ENCODE data around the gene ACO2. TPM values are rescaled to one million over a fixed set of nuclear protein-coding genes. Genes with fewer than 3 reads are reported as not detected.

Gene ACO2
- total RNA-seq, 4 donors from 2014 or later: 69.9 to 91.1 (median 76.4) TPM

GRCh38 chr22:41534219-41534618, 65.3 kb downstream of the ACO2 start:
- H3K27ac ChIP-seq: peak overlapping the region in 3 of 4 donors; percentile 44 to 84 (median 50)
- 44 to 58% methylated on average over 8 of the region's 8 CpGs for WGBS, 2 donors
- H3K27me3 ChIP-seq: no peaks in the 10 kb centered on the region
- H3K4me1 ChIP-seq: peaks cover 0 to 21% (median 4%) of the 10 kb centered on the region in 4 donors
- H3K9me3 ChIP-seq: no peaks in the 10 kb centered on the region
- TF ChIP-seq EP300 (IDR thresholded peaks at IDR 0.05): peak in 1 of 2 donors; percentile 69
- no peak for TF ChIP-seq POLR2A (IDR thresholded peaks at IDR 0.05)
- TF ChIP-seq, protein P1, sequence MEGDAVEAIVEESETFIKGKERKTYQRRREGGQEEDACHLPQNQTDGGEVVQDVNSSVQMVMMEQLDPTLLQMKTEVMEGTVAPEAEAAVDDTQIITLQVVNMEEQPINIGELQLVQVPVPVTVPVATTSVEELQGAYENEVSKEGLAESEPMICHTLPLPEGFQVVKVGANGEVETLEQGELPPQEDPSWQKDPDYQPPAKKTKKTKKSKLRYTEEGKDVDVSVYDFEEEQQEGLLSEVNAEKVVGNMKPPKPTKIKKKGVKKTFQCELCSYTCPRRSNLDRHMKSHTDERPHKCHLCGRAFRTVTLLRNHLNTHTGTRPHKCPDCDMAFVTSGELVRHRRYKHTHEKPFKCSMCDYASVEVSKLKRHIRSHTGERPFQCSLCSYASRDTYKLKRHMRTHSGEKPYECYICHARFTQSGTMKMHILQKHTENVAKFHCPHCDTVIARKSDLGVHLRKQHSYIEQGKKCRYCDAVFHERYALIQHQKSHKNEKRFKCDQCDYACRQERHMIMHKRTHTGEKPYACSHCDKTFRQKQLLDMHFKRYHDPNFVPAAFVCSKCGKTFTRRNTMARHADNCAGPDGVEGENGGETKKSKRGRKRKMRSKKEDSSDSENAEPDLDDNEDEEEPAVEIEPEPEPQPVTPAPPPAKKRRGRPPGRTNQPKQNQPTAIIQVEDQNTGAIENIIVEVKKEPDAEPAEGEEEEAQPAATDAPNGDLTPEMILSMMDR (IDR thresholded peaks at IDR 0.05): no peak
- DNase-seq (ENCODE audit: low spot score in 2 of 2): no peak
- H3K36me3 ChIP-seq: peaks cover 0 to 77% (median 0%) of the 10 kb centered on the region in 3 donors
- no peak overlapping the region for H3K4me3 ChIP-seq

DNA sequence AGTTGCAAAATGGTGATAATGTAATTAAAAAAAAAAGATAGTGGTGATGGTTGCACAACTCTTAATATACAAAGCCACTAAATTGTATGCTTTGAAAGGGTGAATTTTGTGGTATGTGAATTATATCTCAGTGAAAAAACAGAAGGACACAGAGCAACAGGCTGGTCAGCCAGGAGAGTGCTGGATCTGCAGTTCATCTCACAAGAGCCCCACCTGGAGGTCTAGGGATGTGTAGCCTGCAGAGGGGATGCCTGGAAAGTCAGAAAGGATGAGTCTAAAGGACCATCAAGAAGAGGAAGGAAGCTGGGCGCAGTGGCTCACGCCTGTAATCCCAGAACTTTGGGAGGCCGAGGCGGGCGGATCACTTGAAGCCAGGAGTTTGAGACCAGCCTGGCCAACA, 66.3 kb downstream of the ACO2 start:
- Histone ChIP-seq H3K9me3 (no peaks in the 10 kb centered on the region), H3K27ac (peak overlapping the region in 2 of 4 donors; percentile 40 to 54), H3K4me3 (no peak overlapping the region), H3K4me1 (peaks cover 0 to 21% (median 4%) of the 10 kb centered on the region in 4 donors), H3K27me3 (no peaks in the 10 kb centered on the region), H3K36me3 (peaks cover 0 to 77% (median 0%) of the 10 kb centered on the region in 3 donors)
- no peak for DNase-seq (ENCODE audit: low spot score in 2 of 2)
- TF ChIP-seq, protein P1 (IDR thresholded peaks at IDR 0.05): no peak
- TF ChIP-seq POLR2A (IDR thresholded peaks at IDR 0.05) (no peak), EP300 (IDR thresholded peaks at IDR 0.05) (no peak)
- WGBS, 2 donors: 89 to 90% methylated on average over 5 of the region's 5 CpGs

DNA sequence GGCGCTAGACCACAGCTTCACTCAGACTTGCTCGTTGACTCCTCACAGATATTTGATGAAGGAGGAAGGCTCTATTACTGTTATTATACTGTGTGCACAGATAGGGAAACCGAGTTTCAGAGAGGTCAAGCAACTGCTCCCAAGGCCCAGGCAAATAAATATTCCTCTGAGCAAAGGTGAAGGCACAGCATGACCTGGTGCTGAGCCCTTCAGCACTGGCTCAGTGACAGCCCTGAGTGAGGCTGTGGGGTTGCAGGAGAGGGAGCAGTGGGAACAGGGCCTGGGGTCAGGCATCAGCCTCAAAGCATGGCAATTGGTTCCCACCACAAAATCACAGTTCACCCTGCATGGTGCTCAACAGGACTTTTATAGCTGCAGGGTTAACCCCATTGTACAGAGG, 68.3 kb downstream of the ACO2 start:
- H3K4me3 ChIP-seq: no peak overlapping the region
- H3K27me3 ChIP-seq: no peaks in the 10 kb centered on the region
- TF ChIP-seq EP300 (IDR thresholded peaks at IDR 0.05) (no peak), POLR2A (IDR thresholded peaks at IDR 0.05) (no peak)
- TF ChIP-seq, protein P1 (IDR thresholded peaks at IDR 0.05): no peak
- DNase-seq (ENCODE audit: low spot score in 2 of 2): no peak
- H3K36me3 ChIP-seq: peaks cover 0 to 62% (median 0%) of the 10 kb centered on the region in 3 donors
- peaks cover 0 to 35% (median 5%) of the 10 kb centered on the region in 4 donors for H3K4me1 ChIP-seq
- H3K9me3 ChIP-seq: no peaks in the 10 kb centered on the region
- 86 to 94% methylated on average over 3 of the region's 3 CpGs for WGBS, 2 donors
- no peak overlapping the region for H3K27ac ChIP-seq

GRCh38 chr22:41538583-41538982, 69.7 kb downstream of the ACO2 start:
- Histone ChIP-seq H3K4me3 (no peak overlapping the region), H3K36me3 (peaks cover 0 to 52% (median 0%) of the 10 kb centered on the region in 3 donors), H3K27ac (peak overlapping the region in 2 of 4 donors; percentile 26 to 38), H3K27me3 (no peaks in the 10 kb centered on the region), H3K4me1 (peaks cover 0 to 39% (median 14%) of the 10 kb centered on the region in 4 donors), H3K9me3 (no peaks in the 10 kb centered on the region)
- TF ChIP-seq EP300 (IDR thresholded peaks at IDR 0.05): no peak
- TF ChIP-seq, protein P1 (IDR thresholded peaks at IDR 0.05): no peak
- TF ChIP-seq POLR2A (IDR thresholded peaks at IDR 0.05): no peak
- no peak for DNase-seq (ENCODE audit: low spot score in 2 of 2)
- WGBS, 2 donors: 55 to 58% methylated on average over 8 of the region's 8 CpGs

DNA sequence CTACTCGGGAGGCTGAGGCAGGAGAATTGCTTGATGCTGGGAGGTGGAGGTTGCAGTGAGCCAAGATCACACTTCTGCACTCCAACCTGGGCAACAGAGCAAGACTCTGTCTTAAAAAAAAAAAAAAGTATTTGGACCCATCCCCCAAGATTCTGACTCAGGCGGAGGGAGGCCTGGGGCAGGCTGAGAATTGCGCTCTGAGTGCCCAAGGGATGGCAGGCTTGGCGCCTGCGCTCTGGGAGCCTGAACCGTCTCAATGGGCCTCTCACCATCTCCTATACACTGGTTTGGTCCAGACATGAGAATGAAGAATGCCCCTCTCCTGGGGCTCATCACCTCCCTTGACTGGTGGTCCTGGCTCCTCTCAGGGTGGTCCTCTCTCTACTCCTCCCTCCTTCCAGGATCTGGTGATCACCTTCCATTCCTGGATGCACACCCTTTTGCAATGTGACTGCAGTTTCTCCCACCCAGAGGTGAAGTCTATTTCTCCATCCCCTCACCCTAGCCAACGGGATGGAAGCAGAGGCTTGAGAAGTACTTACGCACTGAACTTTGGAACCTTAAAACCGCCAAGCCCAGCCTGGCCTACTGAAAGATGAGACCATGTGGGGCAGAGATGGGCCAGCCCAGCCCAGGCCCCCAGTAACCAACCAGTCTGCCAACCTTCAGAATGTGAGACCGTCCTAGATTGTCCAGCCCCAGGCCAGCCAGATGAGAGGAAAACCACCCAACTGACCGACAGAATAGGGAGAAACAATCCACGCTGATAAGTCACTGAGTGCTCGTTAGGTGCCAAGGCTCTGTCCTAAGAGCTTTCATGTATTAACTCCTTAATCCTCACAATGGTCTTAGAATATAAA, 70.5 kb downstream of the ACO2 start:
- DNase-seq (ENCODE audit: low spot score in 2 of 2): no peak
- Histone ChIP-seq H3K27me3 (no peaks in the 10 kb centered on the region), H3K4me3 (no peak overlapping the region), H3K27ac (peak overlapping the region in 2 of 4 donors; percentile 26 to 38), H3K9me3 (no peaks in the 10 kb centered on the region), H3K36me3 (peaks cover 0 to 49% (median 0%) of the 10 kb centered on the region in 3 donors), H3K4me1 (peaks cover 0 to 33% (median 12%) of the 10 kb centered on the region in 4 donors)
- 71 to 74% methylated on average over 13 of the region's 13 CpGs for WGBS, 2 donors
- TF ChIP-seq POLR2A (IDR thresholded peaks at IDR 0.05) (no peak), EP300 (IDR thresholded peaks at IDR 0.05) (no peak)
- TF ChIP-seq, protein P1 (IDR thresholded peaks at IDR 0.05): no peak

Data from tibial nerve (tissue), 4 donors.